A549 (cell line): ENCODE results near the gene TUBGCP3. TPM values are rescaled to one million over a fixed set of nuclear protein-coding genes. Genes with fewer than 3 reads are reported as not detected.
A peak's percentile ranks its signal among the peaks of the same experiment; 100 is the strongest.

Source experiments
- ATAC-seq, 2 experiments: fragments of 200-7000 bp in 1 of 2; fragments of >200 bp in 1 of 2; cut with Nextera tagmentation in 1 of 2; cut with Tn5 transposase in 1 of 2; 3 replicates each; pipeline versions ENCODE4 v1.8.0 to v1.9.1; 2018 to 2020; ENCODE audit warnings: mild to moderate bottlenecking in 1 of 2, moderate library complexity in 1 of 2
- CTCF ChIA-PET: fragments of 300-600 bp; sonication (Branson Sonifier 250); formaldehyde crosslinking; extraction: SDS; loops from one replicate; lab custom pipeline; 2021; ENCODE audit warnings: antibody characterized with exemption, inconsistent platforms; lab: Yijun Ruan, JAX
- POLR2A ChIA-PET: fragments of 350-600 bp; formaldehyde crosslinking; extraction: SDS; loops from one replicate; lab custom pipeline; 2021; ENCODE audit warnings: antibody characterized with exemption, inconsistent platforms; lab: Yijun Ruan, JAX
- DNase-seq, 2 experiments: peaks; one replicate each; pipeline versions ENCODE4 v3.0.0 to v3.0.0-alpha.2; 2011 to 2016; ENCODE audit warnings: low read depth in 1 of 2, low spot score in 1 of 2
- FAIRE-seq: peaks from 2 replicates; lab custom pipeline; 2011; peaks lifted over from hg19 to GRCh38; lab: Jason Lieb, UNC
- H3K27ac ChIP-seq, 2 experiments: fragments of >200 bp; sonication (Bioruptor Twin); formaldehyde crosslinking; 3 replicates each; pipeline ENCODE4 v1.5.1; 2016 to 2017
- H3K4me1 ChIP-seq: fragments of >200 bp; sonication (Bioruptor Twin); formaldehyde crosslinking; 3 replicates; pipeline ENCODE4 v1.6.1; 2016
- H3K4me2 ChIP-seq: fragments of >200 bp; sonication (Bioruptor Twin); formaldehyde crosslinking; 3 replicates; pipeline ENCODE4 v1.6.1; 2016
- H3K4me3 ChIP-seq: fragments of >200 bp; sonication (Bioruptor Twin); formaldehyde crosslinking; 3 replicates; pipeline ENCODE4 v1.5.1; 2016
- H3K9me3 ChIP-seq: fragments of >200 bp; sonication (Bioruptor Twin); formaldehyde crosslinking; 3 replicates; pipeline ENCODE4 v1.6.1; 2016
- CHD4 ChIP-seq: fragments of 200-600 bp; sonication (generic); IDR thresholded peaks from 2 replicates; pipeline ENCODE4 v1.6.1; 2016; ENCODE audit warnings: antibody characterized with exemption, mild to moderate bottlenecking, borderline replicate concordance
- E2F6 ChIP-seq: IDR thresholded peaks from 2 replicates; pipeline ENCODE4 v1.6.1; 2012; ENCODE audit warnings: low read depth, borderline replicate concordance
- ESRRA ChIP-seq: fragments of 150-350 bp; IDR thresholded peaks from 2 replicates; pipeline ENCODE4 v1.6.1; 2014; ENCODE audit warnings: mild to moderate bottlenecking, low read length, borderline replicate concordance
- JUNB ChIP-seq: fragments of >200 bp; sonication (Bioruptor Twin); formaldehyde crosslinking; IDR thresholded peaks from 2 replicates; pipeline ENCODE4 v1.6.1; 2016
- MAFK ChIP-seq: fragments of 450-650 bp; IDR thresholded peaks from 2 replicates; pipeline ENCODE4 v1.6.1; 2014; ENCODE audit not compliant: partially characterized antibody
- MAX ChIP-seq: IDR thresholded peaks from 2 replicates; pipeline ENCODE4 v1.6.1; 2012
- NPAS2 ChIP-seq: fragments of 250-450 bp; sonication (Bioruptor Pico); IDR thresholded peaks from 2 replicates; pipeline ENCODE4 v1.8.0; 2022; ENCODE audit warnings: mild to moderate bottlenecking, moderate library complexity, borderline replicate concordance
- POLR2AphosphoS2 ChIP-seq: conservative IDR thresholded peaks from 2 replicates; pipeline ENCODE4 v1.6.1; 2012; ENCODE audit warnings: low read length, improper control_type of control experiment, inconsistent platforms
- RAD21 ChIP-seq, 2 experiments: fragments of >200 bp in 1 of 2; sonication (Bioruptor Twin) in 1 of 2; formaldehyde crosslinking in 1 of 2; IDR thresholded peaks in 1 of 2; conservative IDR thresholded peaks in 1 of 2; 2 replicates in 1 of 2; 3 replicates in 1 of 2; pipeline ENCODE4 v1.6.1; 2012 to 2018; ENCODE audit warnings: inconsistent platforms in 1 of 2
- REST ChIP-seq: fragments of 200-600 bp; sonication (generic); IDR thresholded peaks from 2 replicates; pipeline ENCODE4 v1.6.1; 2016; ENCODE audit warnings: antibody characterized with exemption, mild to moderate bottlenecking, moderate library complexity
- RFX5 ChIP-seq: fragments of 450-650 bp; IDR thresholded peaks from 2 replicates; pipeline ENCODE4 v1.7.1; 2014; ENCODE audit warnings: antibody characterized with exemption, mild to moderate bottlenecking, moderate library complexity
- RNF2 ChIP-seq: fragments of 200-600 bp; sonication (generic); IDR thresholded peaks from 2 replicates; pipeline ENCODE4 v1.6.1; 2016; ENCODE audit warnings: low read depth, mild to moderate bottlenecking, antibody characterized with exemption, moderate library complexity, borderline replicate concordance
- TP53 ChIP-seq: fragments of 250-450 bp; sonication (Bioruptor Pico); IDR thresholded peaks from 2 replicates; pipeline ENCODE4 v1.5.0; 2021; ENCODE audit warnings: mild to moderate bottlenecking, moderate library complexity
- ZC3H11A ChIP-seq: fragments of 450-650 bp; IDR thresholded peaks from 2 replicates; pipeline ENCODE4 v1.6.1; 2014; ENCODE audit warnings: antibody characterized with exemption, mild to moderate bottlenecking
- ZNF302 ChIP-seq: fragments of 250-450 bp; sonication (Bioruptor Pico); IDR thresholded peaks from 2 replicates; pipeline ENCODE4 v1.9.0; 2021; ENCODE audit warnings: inconsistent platforms, mild to moderate bottlenecking, moderate library complexity
- ZSCAN20 ChIP-seq: fragments of 250-450 bp; sonication (Bioruptor Pico); IDR thresholded peaks from 2 replicates; pipeline ENCODE4 v1.8.0; 2022; ENCODE audit warnings: mild to moderate bottlenecking, moderate library complexity
- WGBS: methylation state at CpG from one replicate; pipeline ENCODE4 v1.1.6; 2017; ENCODE audit errors: missing lambda C conversion rate; 5-methylcytosine and 5-hydroxymethylcytosine counted together
- polyA plus RNA-seq, 4 experiments: library from polyadenylated mRNA; depleted of rRNA in 3 of 4; stranded (reverse); fragments of >200 nt; fragmentation: RNase III in 1 of 4; extraction: RNeasy Plus Mini Kit Qiagen cat#74134 plus additional on column Dnase treatment in 1 of 4; gene quantifications; 2 replicates in 3 of 4; 3 replicates in 1 of 4; pipeline ENCODE4 v1.2.3, GENCODE V29; 2011 to 2017
- TF ChIP-seq, protein P1 (sequence below): fragments of >200 bp; sonication (Bioruptor Twin); formaldehyde crosslinking; IDR thresholded peaks from 2 replicates; pipeline ENCODE4 v1.6.1; 2016
- TF ChIP-seq, protein P2 (sequence below): fragments of >200 bp; sonication (Bioruptor Twin); formaldehyde crosslinking; IDR thresholded peaks from 3 replicates; pipeline ENCODE4 v1.5.1; 2016
- TF ChIP-seq, protein P3 (sequence below): fragments of >200 bp; sonication (Bioruptor Twin); formaldehyde crosslinking; IDR thresholded peaks from 3 replicates; pipeline ENCODE4 v1.6.1; 2016
- TF ChIP-seq, protein P4 (sequence below): fragments of 250-450 bp; sonication (Bioruptor Pico); IDR thresholded peaks from 2 replicates; pipeline ENCODE4 v1.5.0; 2020; ENCODE audit warnings: low read depth, mild to moderate bottlenecking, moderate library complexity

TUBGCP3 gene
- polyA plus RNA-seq, 2 of the 4 experiments (the other 2 are of a cell fraction) = 15.9 to 21.3 TPM

DNA sequence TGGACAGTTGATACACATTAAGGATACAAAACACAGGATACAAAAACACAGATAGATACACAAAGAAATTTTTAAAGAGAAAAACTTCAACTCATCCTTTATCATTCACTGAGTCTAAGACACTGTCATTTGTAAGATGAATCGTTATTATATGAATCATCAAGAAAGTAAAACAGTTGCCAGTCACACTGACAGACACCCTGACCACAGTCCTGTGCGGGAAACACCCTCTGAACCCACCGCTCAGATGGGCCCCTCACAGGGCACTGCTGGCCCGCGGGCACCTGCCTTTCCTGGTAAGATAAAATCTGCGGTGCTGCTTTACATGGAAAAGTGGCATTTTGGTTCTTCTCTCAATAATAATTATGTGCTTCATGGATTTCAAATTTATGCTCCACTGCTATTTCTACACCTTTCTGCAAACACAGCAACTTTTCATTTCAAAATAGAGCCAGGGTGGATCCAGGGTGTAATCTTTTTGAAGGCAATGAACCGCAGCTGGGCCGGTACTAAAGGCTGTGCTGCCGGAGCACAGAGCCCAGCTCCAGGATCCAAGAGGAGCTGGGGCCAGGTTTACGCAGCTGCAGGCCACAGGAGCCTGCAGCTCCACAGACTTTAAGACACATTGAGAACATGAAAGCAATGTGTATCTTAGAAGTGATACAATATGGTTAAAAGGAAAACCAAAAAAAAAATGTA lies 76.8 kb downstream of the TUBGCP3 start:
- 89% methylated on average over 8 of the region's 10 CpGs for WGBS
- POLR2A ChIA-PET = no interaction called here
- no peaks in the 10 kb centered on the region for H3K4me1 ChIP-seq
- TF ChIP-seq E2F6 (no peak), CHD4 (no peak), ZSCAN20 (CRISPR knock-in tag) (no peak), POLR2AphosphoS2 (no peak), JUNB (no peak), MAFK (no peak), ESRRA (no peak), NPAS2 (no peak), RNF2 (no peak), RFX5 (no peak)
- TF ChIP-seq, protein P1, sequence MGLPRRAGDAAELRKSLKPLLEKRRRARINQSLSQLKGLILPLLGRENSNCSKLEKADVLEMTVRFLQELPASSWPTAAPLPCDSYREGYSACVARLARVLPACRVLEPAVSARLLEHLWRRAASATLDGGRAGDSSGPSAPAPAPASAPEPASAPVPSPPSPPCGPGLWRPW = no peak
- no peak overlapping the region for H3K27ac ChIP-seq
- no peak for DNase-seq
- FAIRE-seq = no peak
- no peak for ATAC-seq
- H3K9me3 ChIP-seq = no peaks in the 10 kb centered on the region
- CTCF ChIA-PET = interaction anchor here (0.6 to 1.4 kb wide), 5 partner anchors 10 to 1037 kb away, joined by 3 to 5 read pairs (median 4); no protein-coding TSS in a partner anchor
- H3K4me3 ChIP-seq = no peak overlapping the region
- no peak overlapping the region for H3K4me2 ChIP-seq

GRCh38 chr13:112510002-112510780 lies 77.8 kb downstream of the TUBGCP3 start:
- Histone ChIP-seq H3K4me3 (no peak overlapping the region), H3K27ac (peak overlapping the region in 1 of 2 experiments; percentile 16; a peak in 1 of 6 replicates), H3K4me2 (no peak overlapping the region), H3K4me1 (no peaks in the 10 kb centered on the region), H3K9me3 (no peaks in the 10 kb centered on the region)
- POLR2A ChIA-PET = no interaction called here
- ATAC-seq (peak; percentile 90 to 98), FAIRE-seq (no peak), DNase-seq (peak; percentile 59 to 72)
- WGBS = 50% methylated on average over 15 of the region's 15 CpGs
- CTCF ChIA-PET = interaction anchor here (0.6 to 1.0 kb wide), 3 partner anchors 18 to 1032 kb away, joined by 3 to 5 read pairs (median 4); no protein-coding TSS in a partner anchor
- TF ChIP-seq, protein P2, sequence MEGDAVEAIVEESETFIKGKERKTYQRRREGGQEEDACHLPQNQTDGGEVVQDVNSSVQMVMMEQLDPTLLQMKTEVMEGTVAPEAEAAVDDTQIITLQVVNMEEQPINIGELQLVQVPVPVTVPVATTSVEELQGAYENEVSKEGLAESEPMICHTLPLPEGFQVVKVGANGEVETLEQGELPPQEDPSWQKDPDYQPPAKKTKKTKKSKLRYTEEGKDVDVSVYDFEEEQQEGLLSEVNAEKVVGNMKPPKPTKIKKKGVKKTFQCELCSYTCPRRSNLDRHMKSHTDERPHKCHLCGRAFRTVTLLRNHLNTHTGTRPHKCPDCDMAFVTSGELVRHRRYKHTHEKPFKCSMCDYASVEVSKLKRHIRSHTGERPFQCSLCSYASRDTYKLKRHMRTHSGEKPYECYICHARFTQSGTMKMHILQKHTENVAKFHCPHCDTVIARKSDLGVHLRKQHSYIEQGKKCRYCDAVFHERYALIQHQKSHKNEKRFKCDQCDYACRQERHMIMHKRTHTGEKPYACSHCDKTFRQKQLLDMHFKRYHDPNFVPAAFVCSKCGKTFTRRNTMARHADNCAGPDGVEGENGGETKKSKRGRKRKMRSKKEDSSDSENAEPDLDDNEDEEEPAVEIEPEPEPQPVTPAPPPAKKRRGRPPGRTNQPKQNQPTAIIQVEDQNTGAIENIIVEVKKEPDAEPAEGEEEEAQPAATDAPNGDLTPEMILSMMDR = peak; percentile 26
- TF ChIP-seq RAD21 (conservative IDR thresholded peaks at IDR 0.05 in 1 of 2, IDR thresholded peaks at IDR 0.05 in 1 of 2) (peak; percentile 36 to 43; a peak in 3 of 5 replicates), TP53 (no peak), ZNF302 (CRISPR knock-in tag) (no peak), ZC3H11A (no peak), REST (no peak), MAX (no peak)
- TF ChIP-seq, protein P3, sequence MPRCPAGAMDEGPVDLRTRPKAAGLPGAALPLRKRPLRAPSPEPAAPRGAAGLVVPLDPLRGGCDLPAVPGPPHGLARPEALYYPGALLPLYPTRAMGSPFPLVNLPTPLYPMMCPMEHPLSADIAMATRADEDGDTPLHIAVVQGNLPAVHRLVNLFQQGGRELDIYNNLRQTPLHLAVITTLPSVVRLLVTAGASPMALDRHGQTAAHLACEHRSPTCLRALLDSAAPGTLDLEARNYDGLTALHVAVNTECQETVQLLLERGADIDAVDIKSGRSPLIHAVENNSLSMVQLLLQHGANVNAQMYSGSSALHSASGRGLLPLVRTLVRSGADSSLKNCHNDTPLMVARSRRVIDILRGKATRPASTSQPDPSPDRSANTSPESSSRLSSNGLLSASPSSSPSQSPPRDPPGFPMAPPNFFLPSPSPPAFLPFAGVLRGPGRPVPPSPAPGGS = no peak
- TF ChIP-seq, protein P4, sequence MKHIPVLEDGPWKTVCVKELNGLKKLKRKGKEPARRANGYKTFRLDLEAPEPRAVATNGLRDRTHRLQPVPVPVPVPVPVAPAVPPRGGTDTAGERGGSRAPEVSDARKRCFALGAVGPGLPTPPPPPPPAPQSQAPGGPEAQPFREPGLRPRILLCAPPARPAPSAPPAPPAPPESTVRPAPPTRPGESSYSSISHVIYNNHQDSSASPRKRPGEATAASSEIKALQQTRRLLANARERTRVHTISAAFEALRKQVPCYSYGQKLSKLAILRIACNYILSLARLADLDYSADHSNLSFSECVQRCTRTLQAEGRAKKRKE = no peak
